GM18909 (cell line): ENCODE results near the gene SLC25A29.

Source experiments
- ATAC-seq: cut with Tn5 transposase; IDR thresholded peaks from one replicate; pipeline ENCODE4 v1.9.1; 2021; ENCODE audit warnings: mild to moderate bottlenecking; ENCODE audit not compliant: unreplicated experiment, poor library complexity

Gene SLC25A29

DNA sequence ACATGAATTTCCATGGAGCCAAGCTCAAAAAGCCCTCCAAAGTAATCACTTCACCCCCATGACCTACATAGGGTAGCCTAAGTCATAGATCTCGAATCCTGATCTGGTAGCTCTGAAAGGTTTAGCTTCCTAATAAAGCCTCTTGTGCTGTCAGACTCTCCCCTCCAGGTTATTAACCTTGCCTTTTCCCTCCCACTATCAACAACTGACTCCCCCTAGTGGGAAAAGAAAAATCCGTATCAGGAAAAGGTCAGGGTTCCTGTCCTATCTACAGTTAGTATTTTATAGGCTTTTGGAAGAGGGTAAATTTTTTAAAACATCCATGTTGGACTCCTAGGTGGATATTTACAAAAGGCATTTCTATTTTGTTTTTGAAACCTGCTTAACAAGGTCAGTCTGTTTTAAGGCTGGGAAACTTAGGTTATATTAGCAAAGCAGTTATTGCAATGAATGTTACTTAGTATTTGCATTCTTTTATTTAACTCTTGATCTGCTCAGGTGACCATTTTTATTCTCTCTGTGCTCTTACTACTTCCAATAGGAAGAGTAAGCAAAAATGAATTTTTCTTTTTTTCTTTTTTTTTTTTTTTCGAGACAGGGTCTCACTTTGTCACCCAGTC lies 59.3 kb downstream of the SLC25A29 start:
- no peak for ATAC-seq

DNA sequence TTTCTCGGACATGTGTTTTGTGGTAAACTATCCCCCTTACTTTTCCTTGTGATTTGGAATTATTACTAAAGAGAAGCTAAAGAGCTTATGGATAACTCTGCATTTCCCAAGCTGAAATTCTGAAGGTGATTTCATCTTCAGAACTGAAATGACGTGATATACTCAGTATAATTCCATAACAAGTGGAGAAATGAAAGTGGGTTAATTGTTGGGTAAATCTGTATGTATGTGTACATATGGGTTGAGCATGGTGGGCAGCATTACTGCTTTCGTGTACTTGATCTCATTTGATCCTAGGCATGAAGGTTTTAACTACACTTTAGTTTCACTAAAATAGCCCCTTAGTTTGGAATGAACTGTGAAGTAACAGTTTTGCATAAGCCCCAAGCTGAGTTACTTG lies 63.2 kb downstream of the SLC25A29 start:
- no peak for ATAC-seq

DNA sequence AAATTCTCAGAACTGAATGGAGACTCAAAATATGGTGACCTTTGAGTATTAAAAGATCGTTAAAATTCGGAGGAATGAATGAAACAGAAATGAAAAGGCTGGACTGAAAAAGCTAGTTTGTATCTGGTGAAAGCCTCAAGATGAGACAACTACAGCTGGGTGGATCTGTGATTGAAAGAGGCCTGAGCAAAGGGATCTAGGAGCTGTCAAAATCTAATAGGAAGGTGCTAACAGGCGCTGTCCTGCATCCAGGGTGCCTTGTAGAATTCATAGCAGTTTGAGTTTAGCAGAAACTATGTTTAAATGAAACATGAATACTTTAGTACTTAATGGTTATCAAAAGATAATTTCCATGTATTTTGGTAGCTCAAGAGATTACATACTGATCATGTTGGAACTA lies 65.0 kb downstream of the SLC25A29 start:
- no peak for ATAC-seq
